T-helper 17 cell (primary cell): Measurements from ENCODE around the gene NUDT16L1. TPM values are rescaled to one million over a fixed set of nuclear protein-coding genes. Genes with fewer than 3 reads are reported as not detected.

ENCODE experiments used
- ATAC-seq: fragments of 150-1000 bp; cut with Tn5 transposase; 2 replicates; pipeline ENCODE4 v1.10.0; 2021; ENCODE audit warnings: mild to moderate bottlenecking, moderate library complexity
- DNase-seq, 3 donors: peaks; one replicate each; pipeline versions ENCODE4 v3.0.0 to v3.0.0-alpha.2; 2020 to 2021
- H3K9me3 ChIP-seq: one replicate; pipeline ENCODE4 v1.7.0; 2013; ENCODE audit warnings: low read length, mild to moderate bottlenecking; ENCODE audit not compliant: control insufficient read depth, poor library complexity, severe bottlenecking
- H3K27ac Mint-ChIP-seq: one replicate; pipeline ENCODE4 v1.8.0; 2022; ENCODE audit warnings: mild to moderate bottlenecking, moderate library complexity, mixed read lengths
- H3K27me3 Mint-ChIP-seq: one replicate; pipeline ENCODE4 v1.8.0; 2022; ENCODE audit warnings: mixed read lengths
- H3K36me3 Mint-ChIP-seq: one replicate; pipeline ENCODE4 v1.8.0; 2022; ENCODE audit warnings: low read depth, mixed read lengths
- H3K4me1 Mint-ChIP-seq: one replicate; pipeline ENCODE4 v1.8.0; 2022; ENCODE audit warnings: mild to moderate bottlenecking, mixed read lengths
- H3K4me3 Mint-ChIP-seq: one replicate; pipeline ENCODE4 v1.8.0; 2022; ENCODE audit warnings: mild to moderate bottlenecking, moderate library complexity, mixed read lengths
- total RNA-seq, 4 donors: library from RNA in 2 of 4; stranded (reverse) in 2 of 4; gene quantifications; one replicate each; pipeline ENCODE4 v1.2.3 and lab custom pipeline; 2022 to 2026

The NUDT16L1 gene
- total RNA-seq, 2 donors from 2014 or later: 44.7 to 49.6 TPM

DNA sequence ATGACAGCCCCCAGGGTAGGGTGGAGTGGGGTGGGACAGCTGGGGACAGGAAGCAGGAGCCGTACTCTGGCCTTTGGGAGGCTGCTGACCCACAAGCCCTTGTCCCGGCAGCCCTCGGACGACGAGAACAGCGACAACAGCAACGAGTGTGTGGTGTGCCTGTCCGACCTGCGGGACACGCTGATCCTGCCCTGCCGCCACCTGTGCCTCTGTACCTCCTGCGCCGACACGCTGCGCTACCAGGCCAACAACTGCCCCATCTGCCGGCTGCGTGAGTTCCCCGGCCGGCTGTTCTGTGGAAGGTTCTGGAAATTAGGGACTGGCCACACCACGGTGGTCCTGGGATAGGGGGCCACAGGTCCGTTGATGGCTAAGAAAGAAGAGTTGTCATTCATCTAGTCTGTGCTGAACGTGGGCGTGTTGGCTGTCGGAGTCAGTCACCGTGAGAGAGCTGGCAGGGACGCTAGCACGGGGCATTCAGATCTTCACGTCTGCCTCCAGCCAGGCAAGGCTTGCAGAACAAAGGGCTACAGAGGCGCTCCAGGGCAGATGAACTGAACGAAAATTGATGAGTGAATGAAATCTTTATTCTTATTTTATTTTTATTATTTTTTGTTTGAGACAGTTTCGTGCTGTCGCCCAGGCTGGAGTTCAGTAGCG, 19.8 kb upstream of the NUDT16L1 start:
- no peak for ATAC-seq
- no peak overlapping the region for H3K4me3 Mint-ChIP-seq
- H3K27ac Mint-ChIP-seq: peak overlapping the region; percentile 51

DNA sequence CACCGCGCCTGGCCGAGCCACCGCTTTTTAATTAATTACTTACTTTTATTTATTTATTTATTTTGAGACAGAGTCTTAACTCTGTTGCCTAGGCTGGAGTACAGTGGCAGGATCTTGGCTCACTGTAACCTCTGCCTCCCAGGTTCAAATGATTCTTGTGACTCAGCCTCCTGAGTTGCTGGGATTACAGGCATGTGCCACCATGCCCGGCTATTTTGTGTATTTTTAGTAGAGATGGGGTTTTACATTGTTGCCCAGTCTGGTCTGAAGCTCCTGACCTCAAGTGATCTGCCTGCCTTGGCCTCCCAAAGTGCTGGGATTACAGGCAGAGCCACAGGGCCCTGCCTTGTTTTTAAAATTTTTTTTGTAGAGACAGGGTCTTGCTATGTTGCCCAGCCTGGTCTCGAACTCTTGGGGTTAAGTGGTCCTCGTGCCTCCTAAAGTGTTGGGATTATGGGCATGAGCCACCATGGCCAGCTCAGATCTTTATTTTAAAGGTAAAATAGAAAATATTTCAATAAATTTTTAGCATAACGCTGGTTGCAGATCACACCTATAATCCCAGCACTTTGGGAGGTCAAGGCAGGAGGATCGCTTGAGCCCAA, 18.3 kb upstream of the NUDT16L1 start:
- Mint-ChIP-seq H3K27ac (peak overlapping the region; percentile 95), H3K4me3 (peak overlapping the region; percentile 78), H3K36me3 (peaks cover 4% of the 10 kb centered on the region), H3K27me3 (no peaks in the 10 kb centered on the region), H3K4me1 (peaks cover 23% of the 10 kb centered on the region)
- ATAC-seq (no peak), DNase-seq (no peak)
- no peaks in the 10 kb centered on the region for H3K9me3 ChIP-seq

More for the DNA sequence above, 19.8 kb upstream of the NUDT16L1 start:
- H3K9me3 ChIP-seq: no peaks in the 10 kb centered on the region
- no peaks in the 10 kb centered on the region for H3K27me3 Mint-ChIP-seq
- no peak for DNase-seq
- H3K36me3 Mint-ChIP-seq: peaks cover 4% of the 10 kb centered on the region
- H3K4me1 Mint-ChIP-seq: peaks cover 26% of the 10 kb centered on the region

DNA sequence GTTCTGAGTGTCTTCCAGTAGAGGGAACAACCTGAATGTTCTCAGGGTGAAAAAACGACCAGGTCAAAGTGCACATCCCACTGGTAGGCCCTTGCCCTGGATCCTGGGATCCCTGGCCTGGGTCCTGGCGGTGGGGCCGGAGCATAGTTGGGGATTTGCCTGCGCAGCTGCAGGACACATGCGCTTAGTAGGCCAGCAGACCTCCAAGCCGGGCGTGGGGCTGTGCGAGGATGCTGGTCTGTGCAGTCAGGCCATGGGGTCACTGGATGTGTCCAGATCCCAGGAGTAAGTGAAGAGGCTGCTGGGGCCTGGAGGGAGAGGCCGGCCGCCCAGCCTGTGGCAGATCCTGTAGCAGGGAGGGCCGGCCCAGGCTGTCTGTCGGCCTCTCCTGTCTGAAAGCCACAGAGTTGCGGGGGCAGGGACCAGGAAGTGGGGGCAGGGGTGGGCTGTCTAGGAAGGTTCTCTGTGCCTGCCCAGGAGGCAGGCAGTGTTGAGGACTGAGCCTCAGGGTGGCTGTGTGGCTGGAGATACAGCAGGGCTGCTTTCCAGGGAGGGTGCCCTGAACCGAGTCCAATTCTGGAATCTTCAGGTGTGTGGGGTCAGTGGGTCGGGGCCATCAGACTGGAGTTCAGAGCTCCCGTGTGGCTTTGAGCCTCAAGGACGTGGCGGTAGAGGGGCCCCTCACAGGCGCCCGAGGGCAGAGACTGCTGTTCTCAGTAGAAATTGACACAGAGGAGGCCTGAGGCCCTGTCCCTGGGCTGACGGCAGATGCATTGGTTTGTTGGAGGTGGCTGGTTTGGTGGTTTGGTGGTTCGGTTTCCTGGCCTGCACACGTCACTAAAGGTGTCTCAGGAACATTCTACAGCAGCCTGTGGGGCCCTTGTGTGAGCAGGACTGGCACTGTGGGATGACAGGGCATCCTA, 17.2 kb upstream of the NUDT16L1 start:
- ATAC-seq (peak; percentile 95), DNase-seq (peak in 2 of 3 donors; percentile 43 to 46)
- no peaks in the 10 kb centered on the region for H3K27me3 Mint-ChIP-seq
- peaks cover 4% of the 10 kb centered on the region for H3K36me3 Mint-ChIP-seq
- H3K4me3 Mint-ChIP-seq: peak overlapping the region; percentile 78
- H3K9me3 ChIP-seq: no peaks in the 10 kb centered on the region
- H3K4me1 Mint-ChIP-seq: peaks cover 23% of the 10 kb centered on the region
- H3K27ac Mint-ChIP-seq: peak overlapping the region; percentile 95

DNA sequence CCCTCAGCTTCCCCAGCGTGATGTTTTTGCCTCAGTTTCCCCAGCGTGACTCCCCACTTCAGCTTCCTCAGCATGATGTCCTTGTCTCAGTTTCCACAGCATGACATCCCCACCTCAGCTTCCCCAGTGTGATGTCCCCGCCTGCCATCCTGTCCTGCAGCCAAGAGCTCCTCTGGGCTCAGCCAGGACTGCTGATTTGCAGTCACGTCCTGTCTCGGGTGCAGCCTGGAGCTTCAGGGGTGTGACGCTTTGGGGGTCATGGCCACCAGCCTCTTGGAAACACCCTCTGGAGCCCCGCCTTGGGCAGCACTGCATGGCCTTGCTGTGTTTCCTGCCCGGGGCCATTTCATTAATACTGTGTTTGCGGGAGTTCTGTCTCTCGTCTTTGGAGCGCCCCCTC, 16.5 kb upstream of the NUDT16L1 start:
- H3K4me1 Mint-ChIP-seq: peaks cover 23% of the 10 kb centered on the region
- DNase-seq (no peak), ATAC-seq (peak; percentile 5)
- peaks cover 6% of the 10 kb centered on the region for H3K36me3 Mint-ChIP-seq
- peak overlapping the region; percentile 78 for H3K4me3 Mint-ChIP-seq
- peak overlapping the region; percentile 95 for H3K27ac Mint-ChIP-seq
- no peaks in the 10 kb centered on the region for H3K9me3 ChIP-seq
- no peaks in the 10 kb centered on the region for H3K27me3 Mint-ChIP-seq

DNA sequence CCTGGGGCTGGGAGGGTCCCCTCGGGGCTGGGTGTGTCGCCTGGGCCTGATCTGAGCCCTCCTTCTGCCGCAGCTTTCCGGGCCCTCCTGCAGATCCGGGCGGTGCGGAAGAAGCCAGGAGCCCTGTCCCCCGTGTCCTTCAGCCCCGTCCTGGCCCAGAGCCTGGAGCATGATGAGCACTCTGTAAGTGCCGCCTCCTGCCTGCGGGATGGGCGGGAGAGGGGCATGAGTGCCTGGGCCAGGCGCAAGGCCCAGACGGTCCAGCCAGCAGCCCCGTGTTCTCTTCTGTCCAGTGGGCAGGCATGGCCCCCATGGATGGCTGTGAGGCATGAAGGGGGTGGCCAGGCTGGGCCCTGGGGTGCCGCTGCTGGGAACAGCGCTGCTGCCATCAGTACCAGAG, 16.0 kb upstream of the NUDT16L1 start:
- no peak overlapping the region for H3K4me3 Mint-ChIP-seq

DNA sequence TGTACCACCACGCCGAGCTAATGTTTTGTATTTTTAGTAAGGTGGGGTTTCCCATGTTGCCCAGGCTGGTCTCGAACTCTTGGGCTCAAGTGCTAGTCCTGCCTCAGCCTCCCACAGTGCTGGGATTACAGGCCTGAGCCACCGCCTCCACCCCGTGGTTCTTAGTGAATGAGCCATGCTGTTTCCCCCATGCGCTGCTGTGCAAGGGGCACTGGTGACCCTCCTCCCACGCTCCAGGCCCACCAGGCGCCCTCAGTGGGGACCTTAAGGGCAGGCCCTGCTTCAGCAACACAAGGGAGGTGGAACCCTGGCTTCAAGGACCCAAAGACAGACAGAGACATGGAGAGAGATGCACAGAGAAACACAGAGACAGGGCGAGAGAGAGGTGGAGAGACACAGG, 15.4 kb upstream of the NUDT16L1 start:
- ATAC-seq (no peak), DNase-seq (no peak)
- no peaks in the 10 kb centered on the region for H3K27me3 Mint-ChIP-seq
- H3K27ac Mint-ChIP-seq: peak overlapping the region; percentile 61
- H3K4me3 Mint-ChIP-seq: peak overlapping the region; percentile 19
- peaks cover 6% of the 10 kb centered on the region for H3K36me3 Mint-ChIP-seq
- no peaks in the 10 kb centered on the region for H3K9me3 ChIP-seq
- H3K4me1 Mint-ChIP-seq: peaks cover 25% of the 10 kb centered on the region

More for the DNA sequence above, 16.0 kb upstream of the NUDT16L1 start:
- H3K9me3 ChIP-seq: no peaks in the 10 kb centered on the region
- ATAC-seq (no peak), DNase-seq (no peak)
- Mint-ChIP-seq H3K36me3 (peaks cover 6% of the 10 kb centered on the region), H3K27me3 (no peaks in the 10 kb centered on the region), H3K4me1 (peaks cover 25% of the 10 kb centered on the region), H3K27ac (peak overlapping the region; percentile 95)

DNA sequence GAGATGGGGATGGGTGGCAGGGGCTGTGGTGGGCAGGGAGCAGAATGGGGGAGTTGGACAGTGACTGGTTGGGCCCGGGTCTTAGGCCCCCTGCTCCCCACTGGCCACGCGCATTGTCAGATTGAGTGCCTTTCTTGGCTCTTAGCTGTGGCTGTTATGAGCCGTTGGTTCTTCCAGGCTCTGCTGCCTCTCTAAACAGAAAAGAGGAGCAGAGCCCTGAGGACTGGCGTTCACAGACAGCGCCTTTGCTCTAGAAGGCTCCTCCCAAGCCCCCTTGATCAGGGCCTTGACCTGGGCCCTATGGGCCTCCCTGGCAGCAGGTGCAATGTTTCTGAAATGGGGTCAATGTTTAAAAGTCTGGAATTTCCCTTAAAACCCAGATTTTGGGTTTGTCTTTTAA, 14.8 kb upstream of the NUDT16L1 start:
- ATAC-seq: no peak
- no peak for DNase-seq
- Mint-ChIP-seq H3K4me3 (peak overlapping the region; percentile 5), H3K4me1 (peaks cover 25% of the 10 kb centered on the region), H3K27ac (peak overlapping the region; percentile 61), H3K27me3 (no peaks in the 10 kb centered on the region), H3K36me3 (peaks cover 6% of the 10 kb centered on the region)
- H3K9me3 ChIP-seq: no peaks in the 10 kb centered on the region

DNA sequence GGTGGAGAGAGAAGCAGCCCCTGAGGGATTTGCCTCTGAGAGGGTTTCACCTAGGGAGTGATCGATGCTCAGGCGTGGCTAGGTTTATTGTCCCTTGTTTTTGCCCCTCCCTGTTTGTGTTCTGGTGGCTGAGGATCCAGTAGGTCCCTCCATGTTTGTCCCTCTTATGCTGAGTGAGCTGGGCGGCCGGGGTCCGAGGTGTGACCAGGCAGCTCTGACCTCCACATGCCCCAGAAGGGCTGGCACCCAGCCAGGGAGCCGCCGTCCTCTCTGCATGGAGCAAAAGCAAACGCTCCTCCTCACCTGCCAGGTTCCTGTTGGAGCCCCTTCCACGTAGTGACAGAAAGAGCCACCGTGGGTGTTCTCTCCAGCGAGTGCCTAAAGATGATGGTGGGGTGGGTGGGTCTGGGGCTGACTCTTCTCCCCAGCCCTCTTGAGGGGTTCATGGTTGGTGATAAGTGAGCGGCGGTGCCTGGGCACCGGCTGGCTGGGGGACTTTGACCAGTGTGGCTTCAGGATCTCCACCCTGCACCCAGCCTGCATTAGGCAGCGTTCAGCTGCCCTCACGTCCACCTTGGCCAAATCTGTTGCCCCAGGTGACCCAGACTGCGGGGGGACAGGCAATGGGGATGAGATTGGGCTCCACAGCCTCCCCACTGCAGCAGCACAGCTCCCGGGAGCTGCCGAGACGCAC, 14.1 kb upstream of the NUDT16L1 start:
- Mint-ChIP-seq H3K27me3 (no peaks in the 10 kb centered on the region), H3K27ac (peak overlapping the region; percentile 61), H3K4me1 (peaks cover 25% of the 10 kb centered on the region), H3K4me3 (no peak overlapping the region), H3K36me3 (peaks cover 6% of the 10 kb centered on the region)
- no peaks in the 10 kb centered on the region for H3K9me3 ChIP-seq
- no peak for ATAC-seq
- DNase-seq: no peak

DNA sequence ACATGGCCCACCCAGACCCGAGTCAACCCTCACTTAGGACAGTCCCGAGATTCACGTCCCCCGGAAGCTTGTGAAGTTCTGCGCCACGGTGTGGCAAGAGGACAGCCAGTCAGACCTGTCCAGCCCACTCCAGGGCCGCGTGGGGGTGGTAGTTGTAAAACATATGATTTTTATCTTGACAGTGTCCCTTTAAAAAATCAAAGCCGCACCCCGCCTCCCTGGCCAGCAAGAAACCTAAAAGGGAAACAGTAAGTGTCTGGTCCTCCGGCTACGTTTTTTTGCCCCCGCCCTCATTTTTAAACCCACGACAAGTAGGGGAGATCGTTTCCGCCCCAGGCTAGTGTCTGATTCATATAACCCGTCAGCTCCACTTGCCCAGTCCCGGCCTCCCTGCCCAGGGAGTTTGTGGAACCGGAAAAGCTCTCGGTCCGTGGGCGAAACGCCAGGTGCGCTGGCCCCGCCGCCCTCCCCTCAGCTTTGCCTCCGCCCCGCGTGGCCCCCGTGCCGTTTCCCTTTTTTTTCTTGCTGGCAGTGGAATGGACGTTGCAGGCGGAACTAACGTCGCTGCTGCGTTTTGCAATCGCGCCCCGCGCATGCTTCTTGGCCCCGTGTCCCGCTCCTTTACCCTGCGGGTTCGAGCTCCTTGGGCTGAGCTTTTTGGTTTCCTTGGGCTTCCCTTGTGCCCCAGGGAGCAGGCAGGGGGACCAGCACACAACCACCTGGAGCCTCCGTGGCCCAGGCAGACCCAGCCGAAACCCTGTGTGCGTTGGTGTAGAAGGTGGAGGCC, 13.3 kb upstream of the NUDT16L1 start:
- no peak for ATAC-seq
- peaks cover 27% of the 10 kb centered on the region for H3K4me1 Mint-ChIP-seq
- no peaks in the 10 kb centered on the region for H3K27me3 Mint-ChIP-seq
- DNase-seq: no peak
- no peak overlapping the region for H3K27ac Mint-ChIP-seq
- H3K9me3 ChIP-seq: no peaks in the 10 kb centered on the region
- no peak overlapping the region for H3K4me3 Mint-ChIP-seq
- peaks cover 8% of the 10 kb centered on the region for H3K36me3 Mint-ChIP-seq

DNA sequence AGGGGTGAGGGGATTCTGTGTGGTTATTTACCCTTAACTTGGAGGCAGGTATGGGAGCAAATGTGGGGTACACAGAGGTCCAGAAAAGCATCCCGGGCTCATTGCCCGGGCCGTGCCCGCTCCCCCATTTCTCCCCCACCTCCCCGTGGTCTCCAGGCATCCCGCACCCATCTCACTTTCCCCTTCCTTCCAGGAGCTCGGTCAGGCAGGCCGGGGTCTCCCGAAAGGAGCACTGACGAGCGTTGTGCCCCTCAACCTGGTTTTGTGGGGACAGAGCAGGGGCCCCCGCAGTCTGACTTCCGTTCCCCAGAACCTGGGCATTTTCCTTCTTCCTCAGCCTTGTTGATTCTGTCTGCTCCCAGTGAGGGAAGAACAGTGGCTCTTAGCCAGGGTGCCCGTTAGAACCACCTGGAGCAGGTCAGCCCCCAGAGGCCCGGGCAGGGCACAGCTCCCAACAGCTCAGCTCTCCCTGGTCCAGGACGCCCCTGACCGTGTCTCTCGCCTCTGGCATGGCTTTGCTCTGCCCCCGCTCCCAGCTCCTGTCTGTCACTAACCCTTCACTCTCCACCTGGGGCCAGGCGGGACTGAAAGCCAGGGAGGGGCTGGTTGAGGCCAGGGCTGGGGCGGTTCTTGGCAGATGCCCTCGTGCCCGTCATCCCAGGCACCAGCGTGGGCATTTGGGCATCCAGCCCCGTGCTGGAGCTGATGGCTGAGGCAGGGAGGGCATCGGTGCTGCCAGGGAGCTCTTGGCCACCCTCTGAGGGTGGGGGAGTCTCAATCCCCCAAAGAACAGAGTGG, 12.5 kb upstream of the NUDT16L1 start:
- H3K36me3 Mint-ChIP-seq: peaks cover 9% of the 10 kb centered on the region
- H3K4me3 Mint-ChIP-seq: peak overlapping the region; percentile 63
- H3K27ac Mint-ChIP-seq: no peak overlapping the region
- peaks cover 22% of the 10 kb centered on the region for H3K4me1 Mint-ChIP-seq
- DNase-seq: no peak
- no peak for ATAC-seq
- no peaks in the 10 kb centered on the region for H3K27me3 Mint-ChIP-seq
- no peaks in the 10 kb centered on the region for H3K9me3 ChIP-seq

DNA sequence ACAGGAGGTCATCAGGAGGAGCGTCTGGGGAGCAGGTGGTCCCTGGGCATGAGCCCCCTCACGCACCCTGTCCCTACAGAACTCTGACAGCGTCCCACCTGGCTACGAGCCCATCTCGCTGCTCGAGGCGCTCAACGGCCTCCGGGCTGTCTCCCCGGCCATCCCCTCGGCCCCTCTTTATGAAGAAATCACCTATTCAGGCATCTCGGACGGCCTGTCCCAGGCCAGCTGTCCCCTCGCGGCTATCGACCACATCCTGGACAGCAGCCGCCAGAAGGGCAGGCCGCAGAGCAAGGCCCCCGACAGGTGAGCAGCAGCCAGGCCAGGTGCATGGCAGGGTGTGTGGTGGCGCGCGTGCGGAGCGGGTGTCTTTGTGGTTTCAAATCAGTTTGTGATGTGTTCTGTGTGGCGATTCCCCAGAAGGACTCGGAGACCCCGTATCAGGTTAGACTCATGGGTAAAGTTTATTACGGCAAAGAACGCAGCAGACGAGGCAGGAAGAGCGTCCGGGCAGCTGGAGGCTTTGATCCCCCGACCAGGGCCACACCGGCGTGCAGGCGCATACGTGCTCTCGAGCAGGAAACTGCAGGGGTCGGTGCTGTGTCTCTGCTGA, 11.8 kb upstream of the NUDT16L1 start:
- peak overlapping the region; percentile 54 for H3K27ac Mint-ChIP-seq
- peaks cover 9% of the 10 kb centered on the region for H3K36me3 Mint-ChIP-seq
- no peak for DNase-seq
- ATAC-seq: no peak
- H3K4me1 Mint-ChIP-seq: peaks cover 15% of the 10 kb centered on the region
- no peaks in the 10 kb centered on the region for H3K27me3 Mint-ChIP-seq
- no peak overlapping the region for H3K4me3 Mint-ChIP-seq
- H3K9me3 ChIP-seq: no peaks in the 10 kb centered on the region
